Fibroblast of gingiva (primary cell): ENCODE results near the gene HLCS.
"Not testable (repeated sequence)": the region's sequence is repeated elsewhere in the genome, so short reads cannot be mapped to it uniquely, and the experiment has no call there.

Experiments used
- DNase-seq: peaks from one replicate; pipeline ENCODE4 v3.0.0-alpha.2; 2011; ENCODE audit warnings: low read depth

Gene HLCS

GRCh38 chr21:36849461-36850105 lies 116.9 kb downstream of the HLCS start:
- DNase-seq = no peak

DNA sequence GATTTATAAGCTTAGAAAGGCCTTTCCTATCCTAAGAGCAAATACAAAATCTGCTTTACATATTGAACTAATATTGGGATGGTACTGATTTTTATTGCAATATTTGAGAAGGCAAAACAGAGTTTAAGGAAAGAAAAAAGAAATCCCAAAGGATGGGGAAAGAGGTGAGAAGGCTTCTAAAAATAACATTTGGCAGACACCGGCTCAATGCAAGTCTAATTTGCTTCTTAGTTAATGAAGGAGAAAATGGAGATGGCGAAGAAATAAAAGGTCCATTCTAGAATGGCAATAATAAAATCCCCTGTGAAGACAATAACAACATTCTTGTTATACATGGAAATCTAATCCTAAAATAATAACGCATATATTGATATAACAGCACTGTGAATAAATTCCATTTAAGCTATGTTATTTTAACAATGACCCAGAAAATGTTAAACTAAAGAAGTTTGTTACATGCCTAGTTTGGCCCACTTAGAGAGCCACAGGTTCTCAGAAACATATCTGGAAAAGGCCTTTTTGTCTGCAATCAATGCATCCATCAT lies 117.7 kb downstream of the HLCS start:
- no peak for DNase-seq

DNA sequence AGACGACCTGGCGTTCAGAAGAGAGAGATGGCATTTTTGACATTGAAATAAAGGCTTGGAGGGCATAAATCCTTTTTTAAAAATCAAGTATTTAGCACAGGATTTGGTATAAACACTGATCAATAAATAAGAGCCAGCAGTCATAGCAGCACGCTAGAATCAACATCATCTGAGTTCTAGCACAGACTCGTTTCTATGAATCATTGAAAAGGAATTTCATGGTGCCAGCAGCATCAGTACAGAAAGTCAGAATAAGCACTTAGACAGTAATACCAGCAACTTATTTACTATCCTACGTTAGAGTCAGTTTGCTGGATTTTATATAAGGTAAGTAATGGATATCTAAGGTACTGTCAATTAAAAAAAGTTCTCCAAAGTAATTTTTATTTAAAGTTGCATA lies 119.3 kb downstream of the HLCS start:
- peak; percentile 68 for DNase-seq

- DNase-seq = no peak
Observed at GRCh38 chr21:36846631-36847030, 119.8 kb downstream of the HLCS start.

DNA sequence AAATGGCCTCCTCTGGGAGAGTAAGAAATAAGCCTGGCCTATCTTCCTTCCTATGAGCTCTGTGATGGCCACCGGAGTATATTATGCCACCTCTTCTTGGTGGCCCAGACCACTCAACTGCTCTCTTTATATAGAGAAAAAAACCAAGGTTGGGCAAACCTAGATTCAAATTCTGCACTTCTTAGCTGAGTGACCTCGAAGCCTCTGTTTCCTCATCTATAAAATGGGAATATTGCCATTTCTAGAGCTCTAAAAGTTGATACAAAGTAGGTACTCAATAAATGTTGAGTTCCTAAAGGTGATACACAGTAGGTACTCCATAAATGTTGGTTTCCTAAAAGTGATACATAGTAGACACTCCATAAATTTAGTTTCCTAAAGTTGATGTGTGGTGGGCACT lies 120.7 kb downstream of the HLCS start:
- no peak for DNase-seq

DNA sequence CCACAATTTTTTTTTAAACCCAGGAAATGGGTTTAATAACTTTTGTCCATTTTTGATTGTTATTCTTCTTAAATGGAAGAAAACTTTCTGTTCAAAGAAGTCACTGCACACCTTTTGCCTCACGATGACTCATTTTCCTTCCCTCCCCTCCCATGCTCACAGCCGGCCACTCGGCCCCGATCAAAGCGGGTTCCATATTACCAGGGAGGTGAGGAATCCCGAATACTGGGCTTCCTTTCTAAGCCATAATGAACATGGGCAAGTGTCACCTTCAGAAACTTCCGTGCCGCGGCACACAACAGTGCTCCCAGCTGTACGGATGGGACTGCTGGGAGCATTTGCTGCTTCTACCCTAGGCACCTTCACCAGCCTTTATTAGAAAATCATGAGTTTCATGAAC lies 121.4 kb downstream of the HLCS start:
- DNase-seq = no peak

DNA sequence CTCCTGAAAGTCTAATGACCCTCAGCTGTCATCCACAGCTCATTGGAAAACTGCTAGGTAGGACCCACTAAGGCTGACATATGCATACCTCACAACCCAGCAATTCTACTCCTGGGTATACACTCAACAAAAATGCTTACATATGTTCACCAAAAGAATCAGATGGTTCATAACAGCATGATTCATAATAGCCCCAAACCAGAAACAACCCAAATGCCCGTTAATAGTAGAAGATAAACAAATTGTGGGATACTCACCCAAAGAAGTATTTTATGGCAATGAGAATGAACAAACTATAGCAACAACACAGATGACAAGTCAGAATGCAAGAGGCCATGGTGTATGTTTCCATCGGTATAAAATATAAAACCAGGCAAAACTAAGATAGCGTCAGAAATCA lies 124.6 kb downstream of the HLCS start:
- no peak for DNase-seq

GRCh38 chr21:36839735-36840134 lies 126.7 kb downstream of the HLCS start:
- DNase-seq = no peak

DNA sequence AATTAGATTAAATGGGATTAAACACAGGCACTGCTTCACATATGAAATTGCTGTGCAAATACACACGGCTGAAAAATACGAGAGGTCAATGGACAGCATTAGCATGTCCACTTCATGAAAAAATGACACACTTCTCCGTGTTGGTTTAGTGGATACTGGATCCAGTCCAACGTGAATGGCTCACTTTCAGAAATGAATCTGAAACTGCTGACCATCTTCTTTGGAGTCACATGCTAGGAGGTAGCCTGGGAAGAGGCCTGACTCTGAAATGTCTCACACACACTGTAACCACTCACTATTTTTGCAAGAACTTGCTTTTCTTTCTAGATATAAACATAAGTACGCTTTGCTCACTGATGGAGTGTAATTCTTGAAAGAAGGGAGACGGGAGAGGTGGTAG lies 127.3 kb downstream of the HLCS start:
- peak; percentile 10 for DNase-seq

DNA sequence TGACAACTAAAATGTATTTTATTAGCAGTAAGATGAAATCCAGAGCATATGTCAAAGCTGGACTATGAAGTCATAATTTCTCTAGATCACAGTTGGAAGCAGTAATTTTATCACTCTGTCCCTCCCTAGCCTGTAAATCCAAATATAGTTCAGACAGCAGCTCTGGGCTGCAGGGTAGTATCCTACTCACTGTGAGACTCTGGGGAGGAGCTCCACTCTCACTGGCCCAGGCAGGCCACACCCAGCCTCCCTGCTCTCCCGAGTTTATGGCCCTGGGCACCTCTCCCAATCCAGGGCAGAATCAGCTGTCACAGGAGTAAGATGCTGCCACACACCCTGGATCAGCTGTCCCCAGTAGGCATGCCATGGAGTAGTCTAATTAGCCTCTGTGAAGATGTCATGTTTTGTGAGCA lies 131.1 kb downstream of the HLCS start:
- no peak for DNase-seq

DNA sequence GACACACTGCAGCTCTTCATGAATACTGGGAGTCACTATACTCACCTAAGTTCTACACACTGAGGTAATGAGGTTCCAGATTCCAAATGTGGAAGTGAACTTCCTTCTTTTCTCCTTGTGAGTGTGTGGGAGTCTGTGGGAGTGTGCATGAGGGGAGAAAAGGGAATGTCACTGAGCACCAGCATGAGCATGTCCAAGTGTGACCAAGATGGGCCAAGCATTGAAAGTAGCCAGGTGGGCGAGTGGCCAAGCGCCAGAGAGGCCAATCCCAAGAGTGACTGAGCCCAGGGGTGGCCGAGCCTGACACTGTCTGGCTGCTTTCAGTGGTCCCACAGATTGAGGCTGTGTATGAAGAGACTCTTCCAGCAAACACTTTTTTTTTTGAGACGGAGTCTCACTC lies 132.3 kb downstream of the HLCS start:
- DNase-seq = no peak

DNA sequence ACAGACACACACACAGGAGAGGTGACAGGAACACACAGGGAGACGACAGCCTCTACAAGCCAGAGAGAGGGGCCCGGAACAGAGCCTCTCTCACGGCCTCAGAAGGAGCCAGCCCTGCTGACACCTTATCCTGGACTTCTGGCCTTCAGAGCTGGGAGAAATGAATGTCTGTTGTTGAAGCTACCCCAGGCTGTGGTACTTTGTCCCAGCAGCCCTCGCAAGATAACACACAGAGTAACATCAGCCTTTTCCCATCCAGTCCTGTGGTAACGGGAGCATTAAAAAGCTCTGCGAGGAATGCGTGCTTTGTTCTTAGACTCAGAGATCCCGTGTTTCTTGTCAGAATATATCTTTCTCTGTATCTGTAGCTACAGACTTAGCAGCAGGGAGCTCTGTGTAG lies 136.4 kb downstream of the HLCS start:
- no peak for DNase-seq

GRCh38 chr21:36828891-36829515 lies 137.5 kb downstream of the HLCS start:
- DNase-seq = no peak

GRCh38 chr21:36828208-36828607 lies 138.3 kb downstream of the HLCS start:
- no peak for DNase-seq

- no peak for DNase-seq
Observed at GRCh38 chr21:36825658-36826057, 140.8 kb downstream of the HLCS start.

- no peak for DNase-seq
Observed at GRCh38 chr21:36821032-36821299, 145.5 kb downstream of the HLCS start.

DNA sequence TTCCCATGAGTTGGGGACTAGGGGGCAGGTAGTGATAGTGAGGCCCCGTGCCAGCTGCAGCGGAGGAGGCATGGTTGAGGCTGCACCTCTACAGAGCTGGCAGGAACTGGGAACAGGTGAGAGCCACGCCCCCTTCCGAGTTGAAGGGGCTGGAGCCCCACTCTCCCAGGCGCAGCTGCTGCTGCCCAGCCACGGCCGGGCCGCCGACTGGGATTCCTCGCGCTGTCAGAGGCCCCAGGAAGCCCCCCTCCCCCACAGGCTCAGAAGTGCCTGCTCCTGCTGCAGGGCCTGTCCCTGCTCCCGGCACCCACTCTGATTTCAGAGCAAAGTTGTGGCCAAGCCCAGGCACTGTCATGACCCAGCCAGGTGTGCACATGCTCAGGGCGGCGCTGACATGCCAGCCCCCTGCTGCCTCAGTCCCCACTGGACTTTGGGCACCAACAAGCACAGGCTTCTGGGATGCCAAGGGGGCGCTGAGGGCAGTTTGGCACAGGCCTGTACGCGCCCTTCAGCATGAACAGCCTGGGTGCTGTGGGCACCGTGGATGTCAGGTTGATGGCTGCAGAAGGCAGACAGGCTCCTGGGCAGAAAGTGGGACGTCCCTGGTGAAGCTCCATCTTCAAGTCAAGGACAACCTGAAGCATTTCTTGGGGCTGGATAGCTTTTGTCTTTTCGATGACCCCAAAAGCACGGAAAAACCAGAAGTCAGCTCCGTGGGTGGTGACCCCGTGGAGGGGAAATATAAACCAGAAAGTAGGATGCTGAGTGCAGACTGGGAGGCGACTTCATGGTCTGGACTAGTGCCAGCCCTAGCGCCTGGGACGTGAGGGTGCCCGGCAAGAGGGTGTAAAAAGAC lies 146.1 kb downstream of the HLCS start:
- DNase-seq = no peak

- DNase-seq = no peak
Observed at GRCh38 chr21:36817732-36818450, 148.6 kb downstream of the HLCS start.

DNA sequence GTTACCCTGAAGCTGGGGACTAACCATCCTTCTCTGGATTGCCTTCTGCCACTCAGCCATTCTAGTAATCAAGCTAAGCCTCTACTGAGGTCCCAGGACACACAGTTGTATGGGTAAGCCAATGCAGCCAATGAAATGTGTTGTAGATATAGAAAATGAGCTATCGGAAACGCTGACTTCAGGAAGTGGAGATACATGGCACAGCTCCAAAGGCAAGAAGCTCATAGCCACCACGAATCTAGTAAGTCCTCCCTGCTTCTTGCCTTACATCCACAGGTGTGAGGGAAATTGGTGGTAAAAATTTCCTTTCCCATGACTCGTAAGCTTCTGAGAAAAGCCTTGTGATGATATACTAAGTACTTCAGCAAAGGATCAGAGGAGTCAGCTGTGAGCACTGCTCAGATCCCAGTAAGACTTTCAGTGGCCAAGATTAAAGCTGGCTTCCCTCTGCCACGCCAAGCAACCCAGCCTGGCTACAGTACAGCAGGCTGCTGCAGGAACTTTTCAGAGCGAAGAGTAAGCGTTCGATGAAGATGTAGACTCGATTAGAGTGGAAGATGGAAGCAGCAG lies 149.8 kb downstream of the HLCS start:
- no peak for DNase-seq

- not testable (repeated sequence) for DNase-seq
Observed at GRCh38 chr21:36816026-36816425, 150.4 kb downstream of the HLCS start.

DNA sequence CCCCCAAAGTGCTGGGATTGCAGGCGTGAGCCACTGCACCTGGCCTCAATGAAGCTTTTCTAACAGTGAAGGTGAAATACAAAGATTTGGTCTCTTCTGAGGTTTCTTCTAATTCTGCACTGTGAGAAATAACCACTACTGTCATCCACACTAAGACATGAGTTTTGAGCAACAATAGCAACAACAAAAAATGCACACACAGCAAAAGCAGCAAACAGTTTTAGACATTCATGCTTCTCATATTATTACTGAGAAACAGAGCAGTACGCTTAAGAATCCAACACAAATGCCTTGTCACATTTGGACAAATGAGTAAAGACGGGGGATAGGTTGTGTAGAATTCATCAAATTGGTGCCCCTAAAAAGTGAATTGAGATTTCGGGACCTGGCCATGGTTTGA lies 151.2 kb downstream of the HLCS start:
- no peak for DNase-seq

GRCh38 chr21:36813052-36813451 lies 153.4 kb downstream of the HLCS start:
- DNase-seq = peak; percentile 44
